Stomach (tissue), 4 donors: ENCODE data around the gene CDCA3.

ENCODE experiments used
- EP300 ChIP-seq: sonication (generic); formaldehyde crosslinking; IDR thresholded peaks from one replicate; pipeline ENCODE4 v1.6.1; 2017; ENCODE audit warnings: antibody characterized with exemption
- TF ChIP-seq, protein P1 (sequence below), 7 experiments: fragments of 450-650 bp in 4 of 7; fragments of 200-600 bp in 3 of 7; sonication (generic) in 3 of 7; IDR thresholded peaks; one replicate each; pipeline ENCODE4 v1.5.1; 2016 to 2019; ENCODE audit warnings: antibody characterized with exemption in 7 of 7, control low read depth in 2 of 7, mild to moderate bottlenecking in 1 of 7

- TF ChIP-seq, protein P1, sequence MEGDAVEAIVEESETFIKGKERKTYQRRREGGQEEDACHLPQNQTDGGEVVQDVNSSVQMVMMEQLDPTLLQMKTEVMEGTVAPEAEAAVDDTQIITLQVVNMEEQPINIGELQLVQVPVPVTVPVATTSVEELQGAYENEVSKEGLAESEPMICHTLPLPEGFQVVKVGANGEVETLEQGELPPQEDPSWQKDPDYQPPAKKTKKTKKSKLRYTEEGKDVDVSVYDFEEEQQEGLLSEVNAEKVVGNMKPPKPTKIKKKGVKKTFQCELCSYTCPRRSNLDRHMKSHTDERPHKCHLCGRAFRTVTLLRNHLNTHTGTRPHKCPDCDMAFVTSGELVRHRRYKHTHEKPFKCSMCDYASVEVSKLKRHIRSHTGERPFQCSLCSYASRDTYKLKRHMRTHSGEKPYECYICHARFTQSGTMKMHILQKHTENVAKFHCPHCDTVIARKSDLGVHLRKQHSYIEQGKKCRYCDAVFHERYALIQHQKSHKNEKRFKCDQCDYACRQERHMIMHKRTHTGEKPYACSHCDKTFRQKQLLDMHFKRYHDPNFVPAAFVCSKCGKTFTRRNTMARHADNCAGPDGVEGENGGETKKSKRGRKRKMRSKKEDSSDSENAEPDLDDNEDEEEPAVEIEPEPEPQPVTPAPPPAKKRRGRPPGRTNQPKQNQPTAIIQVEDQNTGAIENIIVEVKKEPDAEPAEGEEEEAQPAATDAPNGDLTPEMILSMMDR (IDR thresholded peaks at IDR 0.05) = no peak
- TF ChIP-seq EP300 = no peak
These were observed 9.0 kb upstream of the CDCA3 start for GRCh38 chr12:6860116-6860515.
